ENCODE measurements around the gene SPOCK1.

Gene SPOCK1

GRCh38 chr5:137361280-137361679 lies 137.8 kb downstream of the SPOCK1 start:
- no peak for DNase-seq (ENCODE audit: low read depth)

- no peak for DNase-seq (ENCODE audit: low read depth)
These were observed 138.5 kb downstream of the SPOCK1 start for GRCh38 chr5:137360607-137361006.

GRCh38 chr5:137359941-137360340 lies 139.2 kb downstream of the SPOCK1 start:
- no peak for DNase-seq (ENCODE audit: low read depth)

- no peak for DNase-seq (ENCODE audit: low read depth)
These were observed 141.7 kb downstream of the SPOCK1 start for GRCh38 chr5:137357436-137357835.

DNA sequence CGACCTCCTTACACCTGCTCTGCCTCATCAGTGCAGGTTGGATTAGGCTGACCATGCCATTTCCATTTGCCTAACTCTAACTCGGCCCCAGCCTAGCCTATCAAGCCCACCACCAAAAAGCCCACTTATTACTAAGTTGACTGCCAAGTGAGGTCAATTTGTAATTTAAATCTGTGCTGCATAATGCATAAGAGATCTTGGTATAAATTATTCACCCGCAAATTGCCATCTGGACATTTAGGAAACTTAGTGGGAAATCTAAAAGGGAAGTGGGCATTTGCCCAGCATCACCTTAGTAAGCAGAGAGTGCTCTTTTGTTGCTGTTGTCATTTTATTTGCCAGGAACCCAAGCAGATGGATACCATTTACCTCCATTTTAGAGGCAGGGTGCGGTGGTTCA lies 143.0 kb downstream of the SPOCK1 start:
- DNase-seq (ENCODE audit: low read depth) = no peak

DNA sequence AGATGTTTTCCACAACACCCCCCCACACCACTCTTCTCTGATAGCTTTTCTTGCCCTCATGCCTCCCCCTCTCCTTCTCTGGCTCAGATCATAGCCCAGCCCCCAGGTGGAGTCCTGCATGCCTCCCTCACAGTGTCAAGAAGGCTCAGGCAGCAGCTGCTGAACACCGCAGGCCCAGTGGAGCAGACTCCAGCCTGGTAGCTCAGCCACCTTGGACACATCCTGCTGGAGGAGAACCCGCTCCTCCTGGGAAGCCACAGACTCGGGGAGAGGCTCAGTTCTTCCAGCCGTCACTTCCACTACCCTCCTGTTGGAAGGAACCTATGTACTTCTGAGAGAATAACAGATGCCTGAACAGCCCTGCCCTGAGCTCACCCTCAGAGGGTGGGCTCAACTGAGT lies 143.4 kb downstream of the SPOCK1 start:
- DNase-seq (ENCODE audit: low read depth) = no peak

DNA sequence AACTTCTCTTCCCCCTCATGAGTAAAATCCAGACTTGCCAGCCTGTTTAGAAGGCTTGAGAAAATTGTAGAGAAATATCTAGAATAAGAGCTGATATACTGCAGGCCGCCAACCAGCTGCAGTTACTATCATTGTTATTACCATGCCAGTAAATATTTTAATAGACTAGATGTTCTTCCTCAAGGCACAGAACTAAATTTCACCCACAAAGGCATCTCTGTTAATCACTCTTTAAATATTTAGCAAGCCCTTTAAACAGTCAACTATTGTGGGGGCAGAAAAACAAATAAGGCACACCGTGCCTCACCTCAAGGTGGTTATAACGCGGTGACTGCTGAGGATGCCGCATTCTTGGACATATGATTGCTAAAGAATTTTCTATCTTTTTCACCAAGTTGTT lies 147.0 kb downstream of the SPOCK1 start:
- no peak for DNase-seq (ENCODE audit: low read depth)

DNA sequence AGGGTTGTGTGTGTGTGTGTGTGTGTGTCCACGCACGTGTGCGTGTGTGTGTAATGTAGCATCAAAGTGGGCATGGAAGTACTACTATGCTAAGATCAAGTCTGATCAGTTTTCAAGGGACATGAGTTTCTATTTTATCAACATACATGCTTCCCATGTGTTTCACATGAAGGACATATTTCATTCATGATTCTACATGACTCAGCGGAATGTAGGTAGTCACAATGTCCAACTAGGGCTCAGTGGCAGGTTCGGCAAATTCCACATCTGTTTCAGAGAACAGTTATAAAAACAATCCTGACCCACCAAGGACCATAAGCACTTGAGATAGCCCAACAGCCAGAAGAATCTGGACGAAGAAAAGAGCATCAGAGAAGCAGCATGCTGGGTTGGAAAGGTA lies 148.3 kb downstream of the SPOCK1 start:
- no peak for DNase-seq (ENCODE audit: low read depth)

DNA sequence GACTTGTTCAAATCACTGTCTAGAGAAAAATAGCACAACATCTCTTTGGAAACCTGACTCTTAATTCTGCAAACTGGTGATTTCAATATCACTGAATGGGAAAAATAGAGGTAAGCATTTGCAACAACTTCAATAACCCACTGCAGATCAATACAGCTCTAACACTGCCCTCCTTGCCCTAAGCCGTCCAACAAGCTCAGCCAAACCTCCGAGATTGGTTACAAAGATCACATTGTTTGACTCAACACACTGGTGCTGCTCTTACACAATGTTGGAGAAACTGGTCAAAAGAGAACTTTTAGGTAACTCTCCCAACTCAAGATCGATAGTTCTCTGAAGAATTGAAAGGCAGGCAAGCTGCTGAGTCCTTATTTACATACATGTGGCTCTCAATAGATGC lies 150.4 kb downstream of the SPOCK1 start:
- no peak for DNase-seq (ENCODE audit: low read depth)

DNA sequence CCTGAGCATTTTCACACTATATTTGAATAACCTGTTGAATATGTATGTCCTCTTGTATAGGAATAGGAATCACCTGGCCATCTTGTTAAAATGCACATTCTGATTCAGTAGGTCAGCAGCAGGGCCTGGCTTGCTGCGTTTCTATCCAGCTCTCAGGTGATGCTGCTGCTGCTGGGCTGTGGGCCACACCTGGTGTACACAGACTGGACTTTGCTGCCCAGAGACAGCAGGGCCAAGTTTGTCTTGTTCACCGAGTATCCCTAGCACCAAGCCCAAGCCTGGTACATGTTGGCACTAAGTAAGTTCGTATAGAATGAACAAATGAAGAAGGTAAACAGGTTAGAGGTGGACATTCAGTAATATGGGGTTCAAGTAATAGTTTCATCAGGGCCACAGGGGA lies 151.3 kb downstream of the SPOCK1 start:
- no peak for DNase-seq (ENCODE audit: low read depth)

DNA sequence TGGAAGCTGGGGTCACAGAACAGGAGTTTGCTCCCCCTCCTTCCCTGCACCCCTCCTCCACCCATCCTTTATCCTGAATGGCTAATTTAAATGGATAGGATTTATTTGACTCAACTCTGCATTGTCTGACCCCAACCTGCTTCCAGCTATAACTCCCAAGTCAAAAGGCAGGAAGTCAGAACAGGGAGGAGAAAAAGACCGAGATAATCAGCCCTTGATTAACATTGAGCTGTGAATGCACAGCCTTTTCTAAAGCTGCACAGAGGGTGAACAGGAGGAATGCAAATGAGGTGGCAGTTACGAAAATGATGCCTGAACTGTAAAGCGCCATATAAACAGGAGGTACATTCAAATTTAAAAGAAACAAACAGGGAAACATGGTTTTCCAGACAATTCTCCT lies 152.8 kb downstream of the SPOCK1 start:
- no peak for DNase-seq (ENCODE audit: low read depth)

DNA sequence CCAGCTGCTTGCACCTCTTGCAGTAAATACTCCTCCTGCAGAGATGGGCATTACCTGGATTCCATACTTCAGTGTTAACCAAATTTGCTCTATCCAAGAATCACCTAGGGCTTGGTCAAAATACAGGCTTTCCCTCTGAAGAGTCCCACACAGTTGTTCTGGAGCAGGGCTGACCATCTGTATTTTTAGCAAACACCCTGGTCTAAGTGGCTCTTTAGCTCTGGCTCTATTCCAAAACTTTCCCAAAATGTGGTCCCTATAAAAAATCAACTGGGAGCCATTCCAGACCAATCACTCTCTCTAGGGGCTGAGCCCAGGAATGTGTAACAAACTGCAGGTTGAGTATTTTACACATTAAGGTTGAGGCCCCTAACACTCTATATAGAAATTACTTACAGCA lies 153.7 kb downstream of the SPOCK1 start:
- no peak for DNase-seq (ENCODE audit: low read depth)

DNA sequence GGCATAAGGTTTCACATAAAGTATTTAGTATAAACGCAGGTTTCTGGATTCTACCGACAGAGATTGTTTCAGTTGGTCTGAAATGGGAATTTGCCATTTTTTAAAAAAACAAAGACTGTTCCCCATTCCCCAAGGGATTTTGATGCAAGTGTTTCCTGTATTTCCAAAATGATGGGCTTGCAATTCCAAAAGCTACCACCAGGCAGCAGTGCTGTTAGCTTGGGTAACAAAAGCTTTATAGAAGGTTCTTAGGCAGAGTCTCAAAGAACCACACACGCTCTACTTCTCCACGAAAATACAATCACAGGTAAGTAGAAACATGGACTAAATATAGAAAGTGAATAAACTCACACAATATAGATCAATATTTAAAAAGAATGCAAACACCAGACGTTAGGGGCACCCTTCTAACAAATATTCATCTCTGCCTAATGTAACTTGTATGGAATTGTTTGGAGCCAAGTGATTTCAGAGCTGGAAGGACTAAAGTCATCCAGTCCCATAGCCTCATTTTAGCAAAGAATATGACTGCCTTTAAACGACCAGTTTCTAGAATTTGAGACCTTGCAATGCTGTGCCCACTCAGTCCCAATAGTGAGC lies 154.3 kb downstream of the SPOCK1 start:
- DNase-seq (ENCODE audit: low read depth) = no peak

- no peak for DNase-seq (ENCODE audit: low read depth)
These were observed 155.1 kb downstream of the SPOCK1 start for GRCh38 chr5:137344021-137344420.

DNA sequence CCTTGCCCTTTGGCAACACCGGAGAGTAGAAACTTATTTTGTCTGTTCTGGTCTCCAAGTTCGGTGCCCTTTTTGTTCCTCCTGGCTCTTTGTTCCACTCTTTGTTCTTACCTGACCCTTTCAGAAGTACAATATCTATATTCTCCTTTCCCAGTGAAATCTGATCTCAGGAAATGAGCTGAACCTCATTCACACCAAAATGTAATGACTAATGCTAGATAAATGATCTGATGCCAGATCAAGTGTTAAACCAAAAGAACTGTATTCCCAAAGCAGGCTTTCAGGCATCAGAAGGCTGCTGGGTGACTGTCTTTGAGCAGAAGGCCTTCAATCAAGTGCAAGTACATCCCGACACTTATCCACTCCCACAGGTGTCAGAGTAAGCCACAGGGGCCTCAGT lies 156.4 kb downstream of the SPOCK1 start:
- DNase-seq (ENCODE audit: low read depth) = no peak

- DNase-seq (ENCODE audit: low read depth) = no peak
These were observed 157.3 kb downstream of the SPOCK1 start for GRCh38 chr5:137341831-137342230.

- no peak for DNase-seq (ENCODE audit: low read depth)
These were observed 158.2 kb downstream of the SPOCK1 start for GRCh38 chr5:137340881-137341280.

GRCh38 chr5:137336565-137337120 lies 162.5 kb downstream of the SPOCK1 start:
- DNase-seq (ENCODE audit: low read depth) = no peak

GRCh38 chr5:137336161-137336560 lies 163.0 kb downstream of the SPOCK1 start:
- no peak for DNase-seq (ENCODE audit: low read depth)

DNA sequence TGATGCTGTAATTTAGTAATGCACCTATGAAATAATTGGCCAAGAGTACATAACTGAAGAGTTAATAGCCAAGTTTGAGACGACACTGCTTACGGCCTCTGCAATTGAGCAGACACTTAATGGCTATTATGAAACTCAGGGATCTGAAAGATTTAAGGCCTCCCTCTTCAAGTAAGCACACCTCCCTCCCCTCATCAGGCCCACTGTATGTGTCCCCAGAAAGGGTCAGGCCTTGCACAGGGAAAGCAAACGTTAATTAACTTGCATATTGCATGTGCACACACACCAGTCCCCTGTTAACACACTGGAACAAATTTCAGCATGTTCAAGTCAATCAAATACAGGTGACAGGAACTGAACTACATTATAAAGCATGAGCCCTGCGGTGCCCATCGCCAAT lies 163.6 kb downstream of the SPOCK1 start:
- DNase-seq (ENCODE audit: low read depth) = no peak

DNA sequence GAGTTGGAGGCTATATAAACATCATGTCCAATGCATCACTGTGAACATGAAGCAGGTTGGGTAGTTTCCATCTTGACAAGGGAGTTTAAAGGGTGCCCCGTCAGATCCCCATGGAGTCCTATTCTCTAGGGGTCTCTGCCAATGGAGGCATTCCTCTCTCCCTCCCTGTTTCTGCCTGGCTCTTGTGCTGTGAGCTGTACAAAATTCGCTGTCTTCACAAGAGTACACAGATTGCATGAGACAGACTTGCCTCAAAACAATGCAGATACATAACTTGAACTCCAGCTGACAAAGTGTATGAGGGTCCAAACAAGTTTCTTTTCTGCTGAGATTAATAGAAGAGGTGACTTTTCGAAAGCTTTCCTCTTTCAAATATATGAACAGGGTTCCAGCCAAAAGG lies 165.2 kb downstream of the SPOCK1 start:
- DNase-seq (ENCODE audit: low read depth) = no peak

GRCh38 chr5:137333475-137333874 lies 165.7 kb downstream of the SPOCK1 start:
- no peak for DNase-seq (ENCODE audit: low read depth)

- DNase-seq (ENCODE audit: low read depth) = no peak
These were observed 166.8 kb downstream of the SPOCK1 start for GRCh38 chr5:137332296-137332695.

- no peak for DNase-seq (ENCODE audit: low read depth)
These were observed 169.4 kb downstream of the SPOCK1 start for GRCh38 chr5:137329586-137330296.

All from activated T-helper 9 cell treated with anti-CD3 and anti-CD28 coated beads, Interleukin-2, amount 50 U/mL, for 16 hours (primary cell).